LHCN-M2 (cell line): ENCODE results near the gene TMEM63C. TPM values are rescaled to one million over a fixed set of nuclear protein-coding genes. Genes with fewer than 3 reads are reported as not detected.
A peak's percentile ranks its signal among the peaks of the same experiment; 100 is the strongest.

Experiments used
- DNase-seq: peaks from one replicate; pipeline ENCODE4 v3.0.0-alpha.2; 2012; ENCODE audit warnings: low read depth
- polyA plus RNA-seq: library from polyadenylated mRNA; unstranded; fragments of >200 nt; gene quantifications from one replicate; pipeline ENCODE4 v1.2.1, GENCODE V29; 2012; ENCODE audit warnings: missing spikeins
- total RNA-seq: library from RNA; depleted of rRNA; stranded (reverse); fragments of >200 nt; gene quantifications from 2 replicates; pipeline ENCODE4 v1.2.3, GENCODE V29; 2014; rRNA removed

TMEM63C gene
- 0.06 TPM in 1 of 2 replicates, not detected in the other for total RNA-seq
- not detected for polyA plus RNA-seq

- DNase-seq: peak; percentile 17
These were observed at the start of gene TMEM63C for GRCh38 chr14:77181603-77182437. Gene TMEM63C (plus strand): TSS chr14:77181798. CDS start chr14:77218814, 37,016 bp downstream.

GRCh38 chr14:77131871-77132486 is 49.6 kb upstream of the TMEM63C start:
- DNase-seq: no peak

- peak; percentile 32 for DNase-seq
These were observed 47.8 kb upstream of the TMEM63C start for GRCh38 chr14:77133720-77134338.

GRCh38 chr14:77139022-77139421 is 42.6 kb upstream of the TMEM63C start:
- DNase-seq: no peak

- DNase-seq: no peak
These were observed 41.8 kb upstream of the TMEM63C start for GRCh38 chr14:77139540-77140358.

- no peak for DNase-seq
These were observed 41.0 kb upstream of the TMEM63C start for GRCh38 chr14:77140359-77141213.

- DNase-seq: no peak
These were observed 40.2 kb upstream of the TMEM63C start, which contains the start of gene ZDHHC22 for GRCh38 chr14:77141214-77142004. Gene ZDHHC22 (minus strand): TSS chr14:77141791. CDS start chr14:77139738, 2,053 bp downstream.

GRCh38 chr14:77142005-77142800 is 39.4 kb upstream of the TMEM63C start:
- no peak for DNase-seq

GRCh38 chr14:77143071-77143470 is 38.5 kb upstream of the TMEM63C start:
- no peak for DNase-seq

- DNase-seq: no peak
These were observed 37.0 kb upstream of the TMEM63C start for GRCh38 chr14:77144412-77145115.

GRCh38 chr14:77145975-77146740 is 35.4 kb upstream of the TMEM63C start:
- no peak for DNase-seq

- DNase-seq: no peak
These were observed 32.9 kb upstream of the TMEM63C start for GRCh38 chr14:77148510-77149231.

GRCh38 chr14:77151245-77151644 is 30.4 kb upstream of the TMEM63C start:
- no peak for DNase-seq

GRCh38 chr14:77151918-77152588 is 29.5 kb upstream of the TMEM63C start:
- DNase-seq: peak; percentile 36

- DNase-seq: no peak
These were observed 27.8 kb upstream of the TMEM63C start for GRCh38 chr14:77153802-77154201.

GRCh38 chr14:77154421-77154820 is 27.2 kb upstream of the TMEM63C start:
- no peak for DNase-seq
